H1 (cell line): ENCODE data around the gene TNIK. TPM values are rescaled to one million over a fixed set of nuclear protein-coding genes. Genes with fewer than 3 reads are reported as not detected.

Experiments
- CTCF ChIA-PET: fragments of 300-600 bp; sonication (Branson Sonifier 250); formaldehyde crosslinking; loops from one replicate; lab custom pipeline; 2021; ENCODE audit not compliant: partially characterized antibody; lab: Charles Lee
- POLR2A ChIA-PET: fragments of 300-600 bp; sonication (Branson Sonifier 250); formaldehyde crosslinking; loops from one replicate; lab custom pipeline; 2021; ENCODE audit warnings: inconsistent platforms; ENCODE audit not compliant: partially characterized antibody; lab: Charles Lee
- DNase-seq, 2 experiments: peaks; one replicate each; pipeline versions ENCODE4 v3.0.0 to v3.0.0-alpha.2; 2010 to 2022; ENCODE audit warnings: low spot score in 2 of 2, low read depth in 1 of 2, mixed read lengths in 1 of 2
- FAIRE-seq: peaks from 2 replicates; lab custom pipeline; 2011; peaks lifted over from hg19 to GRCh38; lab: Jason Lieb, UNC
- H2AFZ ChIP-seq: 2 replicates; pipeline ENCODE4 v1.8.1; 2012; ENCODE audit warnings: low read length, inconsistent platforms
- H2AK5ac ChIP-seq: 2 replicates; pipeline ENCODE4 v1.6.1; 2013; ENCODE audit warnings: low read depth, low read length
- H2BK120ac ChIP-seq: replicated peaks from 2 replicates; pipeline ENCODE3; 2013; ENCODE audit warnings: low read depth, low read length, inconsistent platforms
- H2BK12ac ChIP-seq: 2 replicates; pipeline ENCODE4 v1.6.1; 2013; ENCODE audit warnings: low read depth, low read length
- H2BK15ac ChIP-seq: 2 replicates; pipeline ENCODE4 v1.6.1; 2013; ENCODE audit warnings: low read length
- H2BK20ac ChIP-seq: 2 replicates; pipeline ENCODE4 v1.6.1; 2013; ENCODE audit warnings: low read length
- H2BK5ac ChIP-seq: 2 replicates; pipeline ENCODE4 v1.6.1; 2013; ENCODE audit warnings: low read depth, low read length
- H3K14ac ChIP-seq: 2 replicates; pipeline ENCODE4 v1.6.1; 2013; ENCODE audit warnings: inconsistent platforms; ENCODE audit not compliant: insufficient read length
- H3K18ac ChIP-seq: 2 replicates; pipeline ENCODE4 v1.6.1; 2013; ENCODE audit warnings: low read length; ENCODE audit errors: extremely low read depth
- H3K23ac ChIP-seq: 2 replicates; pipeline ENCODE4 v1.6.1; 2013; ENCODE audit warnings: inconsistent platforms; ENCODE audit not compliant: insufficient read length
- H3K23me2 ChIP-seq: 2 replicates; pipeline ENCODE4 v1.6.1; 2013; ENCODE audit warnings: low read depth, low read length
- H3K27ac ChIP-seq: 2 replicates; pipeline ENCODE4 v1.6.1; 2011; ENCODE audit warnings: low read depth, low read length, inconsistent platforms
- H3K27me3 ChIP-seq, 4 experiments: replicated peaks in 1 of 4; 1 replicate in 1 of 4; 2 replicates in 3 of 4; pipeline versions ENCODE4 v1.6.1 to v1.8.1; 2011 to 2013; ENCODE audit warnings: low read length in 3 of 4, mild to moderate bottlenecking in 3 of 4, inconsistent platforms in 2 of 4, mixed read lengths in 2 of 4, moderate library complexity in 1 of 4; ENCODE audit not compliant: control insufficient read depth in 3 of 4, insufficient read depth in 3 of 4; ENCODE audit errors: extremely low read depth in 1 of 4
- H3K36me3 ChIP-seq, 4 experiments: 2 replicates each; pipeline versions ENCODE4 v1.6.1 to v1.8.1; 2011 to 2013; ENCODE audit warnings: mild to moderate bottlenecking in 4 of 4, low read length in 3 of 4, moderate library complexity in 2 of 4, control low read depth in 1 of 4, inconsistent platforms in 1 of 4; ENCODE audit not compliant: insufficient read depth in 4 of 4, control insufficient read depth in 2 of 4
- H3K4ac ChIP-seq: replicated peaks from 2 replicates; pipeline ENCODE3; 2013; ENCODE audit warnings: low read length, low read depth, mixed read lengths, inconsistent platforms; ENCODE audit not compliant: insufficient read length
- H3K4me1 ChIP-seq, 4 experiments: replicated peaks in 1 of 4; 1 replicate in 1 of 4; 2 replicates in 3 of 4; pipeline versions ENCODE4 v1.6.1 to v1.8.1; 2011 to 2013; ENCODE audit warnings: low read length in 3 of 4, inconsistent platforms in 2 of 4, mixed read lengths in 1 of 4; ENCODE audit not compliant: insufficient read depth in 4 of 4, control insufficient read depth in 3 of 4
- H3K4me2 ChIP-seq, 2 experiments: 2 replicates each; pipeline versions ENCODE4 v1.6.1 to v1.8.1; 2011 to 2013; ENCODE audit warnings: low read depth in 2 of 2, low read length in 2 of 2, control low read depth in 1 of 2, inconsistent platforms in 1 of 2, mild to moderate bottlenecking in 1 of 2; ENCODE audit not compliant: insufficient read depth in 1 of 2
- H3K4me3 ChIP-seq, 4 experiments: fragments of 200-600, 300-600 bp in 1 of 4; sonication (generic), shearing (Covaris generic), sonication (Bioruptor Twin) in 1 of 4; 2 replicates each; pipeline versions ENCODE4 v1.5.1 to v1.8.1; 2011 to 2016; ENCODE audit warnings: low read length in 4 of 4, low read depth in 3 of 4, control low read depth in 2 of 4, inconsistent platforms in 2 of 4, mild to moderate bottlenecking in 2 of 4, mixed read lengths in 1 of 4, moderate library complexity in 1 of 4; ENCODE audit not compliant: insufficient read depth in 2 of 4; ENCODE audit errors: extremely low read depth in 1 of 4
- H3K56ac ChIP-seq: replicated peaks from 2 replicates; pipeline ENCODE3; 2013; ENCODE audit warnings: low read depth, mild to moderate bottlenecking, mixed read lengths, low read length, inconsistent platforms; ENCODE audit not compliant: insufficient read length
- H3K79me1 ChIP-seq: 2 replicates; pipeline ENCODE4 v1.6.1; 2013; ENCODE audit warnings: low read depth, low read length, control low read depth
- H3K79me2 ChIP-seq, 2 experiments: 2 replicates each; pipeline versions ENCODE4 v1.6.1 to v1.8.1; 2012 to 2013; ENCODE audit warnings: low read length in 2 of 2, mild to moderate bottlenecking in 2 of 2, inconsistent platforms in 1 of 2; ENCODE audit not compliant: insufficient read depth in 2 of 2, control insufficient read depth in 1 of 2
- H3K9ac ChIP-seq, 4 experiments: replicated peaks in 1 of 4; 1 replicate in 1 of 4; 2 replicates in 3 of 4; pipeline versions ENCODE4 v1.6.1 to v1.8.1; 2011 to 2013; ENCODE audit warnings: low read depth in 3 of 4, low read length in 3 of 4, control low read depth in 2 of 4, mild to moderate bottlenecking in 2 of 4, moderate library complexity in 2 of 4, inconsistent platforms in 1 of 4; ENCODE audit errors: extremely low read depth in 1 of 4
- H3K9me3 ChIP-seq, 2 experiments: 2 replicates each; pipeline versions ENCODE4 v1.6.1 to v1.8.1; 2012 to 2013; ENCODE audit warnings: mild to moderate bottlenecking in 2 of 2, moderate library complexity in 2 of 2, control low read depth in 1 of 2, inconsistent platforms in 1 of 2, low read depth in 1 of 2, low read length in 1 of 2, mixed read lengths in 1 of 2; ENCODE audit not compliant: insufficient read depth in 2 of 2
- H4K20me1 ChIP-seq, 2 experiments: replicated peaks in 1 of 2; 2 replicates each; pipeline versions ENCODE3 to v1.8.1; 2011 to 2013; ENCODE audit warnings: inconsistent platforms in 2 of 2, low read length in 2 of 2, mild to moderate bottlenecking in 1 of 2; ENCODE audit not compliant: insufficient read depth in 2 of 2, control insufficient read depth in 1 of 2
- H4K5ac ChIP-seq: 2 replicates; pipeline ENCODE4 v1.6.1; 2013; ENCODE audit warnings: low read length, low read depth, mixed read lengths, inconsistent platforms; ENCODE audit not compliant: insufficient read length
- H4K8ac ChIP-seq: 2 replicates; pipeline ENCODE4 v1.8.0; 2013; ENCODE audit warnings: mild to moderate bottlenecking, moderate library complexity, low read length, inconsistent platforms; ENCODE audit not compliant: insufficient read depth; ENCODE audit errors: extremely low read depth
- H4K91ac ChIP-seq: replicated peaks from 2 replicates; pipeline ENCODE3; 2013; ENCODE audit warnings: low read length, mixed read lengths, inconsistent platforms; ENCODE audit not compliant: insufficient read length
- CHD1 ChIP-seq: IDR thresholded peaks from 2 replicates; pipeline ENCODE4 v1.6.1; 2012; ENCODE audit warnings: low read depth, low read length, improper control_type of control experiment
- GTF2F1 ChIP-seq: IDR thresholded peaks from 2 replicates; pipeline ENCODE4 v1.6.1; 2012; ENCODE audit warnings: low read depth, low read length, improper control_type of control experiment, borderline replicate concordance
- SIN3A ChIP-seq, 2 experiments: IDR thresholded peaks in 1 of 2; conservative IDR thresholded peaks in 1 of 2; 2 replicates each; pipeline ENCODE4 v1.6.1; 2011 to 2012; ENCODE audit warnings: low read length in 2 of 2, improper control_type of control experiment in 1 of 2, low read depth in 1 of 2, mild to moderate bottlenecking in 1 of 2
- WGBS, 2 experiments: shearing (Covaris generic) in 1 of 2; methylation state at CpG; one replicate each; pipeline versions ENCODE4 v1.1.6 to v1.1.7; 2013 to 2015; ENCODE audit warnings: low lambda C conversion rate in 2 of 2, mixed read lengths in 2 of 2, inconsistent platforms in 1 of 2, low coverage in 1 of 2, missing lambda C conversion rate in 1 of 2; ENCODE audit not compliant: insufficient replicate concordance in 2 of 2, insufficient coverage in 1 of 2, insufficient read length in 1 of 2; ENCODE audit errors: extremely low coverage in 1 of 2, missing lambda C conversion rate in 1 of 2; 5-methylcytosine and 5-hydroxymethylcytosine counted together
- polyA plus RNA-seq, 7 experiments: library from polyadenylated mRNA; depleted of rRNA in 3 of 7; stranded (reverse) in 5 of 7; unstranded in 2 of 7; fragments of >200 nt in 5 of 7; fragments of 200-250 nt in 2 of 7; gene quantifications; 1 replicate in 5 of 7; 2 replicates in 1 of 7; 4 replicates in 1 of 7; pipeline versions ENCODE4 v1.2.1 to v1.2.3, GENCODE V29; 2011 to 2013; ENCODE audit warnings: missing spikeins in 2 of 7, mixed read lengths in 2 of 7
- total RNA-seq: library from RNA; stranded (reverse); fragmentation: NEBNext Ultra II Directional; extraction: Animal tissue kit (Norgen Biotek cat#: 25700); gene quantifications from 2 replicates; pipeline ENCODE4 v1.2.1, GENCODE V29; 2021

TNIK gene
- total and polyA plus RNA-seq, 2 of the 8 experiments (the other 6 are each of a cell fraction or from before 2014, with no cell fraction given): 7.4 to 42.0 TPM

- H2BK12ac ChIP-seq: no peak overlapping the region
- POLR2A ChIA-PET: no interaction called here
- H3K4me2 ChIP-seq: no peak overlapping the region
These were observed 403.7 kb downstream of the TNIK start for GRCh38 chr3:171056528-171056927.

More at GRCh38 chr3:171056528-171056927, 403.7 kb downstream of the TNIK start:
- no peaks in the 10 kb centered on the region for H3K36me3 ChIP-seq
- TF ChIP-seq GTF2F1 (no peak), SIN3A (conservative IDR thresholded peaks at IDR 0.05 in 1 of 2, IDR thresholded peaks at IDR 0.05 in 1 of 2; ENCODE audit: low read depth in 1 of 2, low read length in 2 of 2) (no peak), CHD1 (no peak)
- no peak overlapping the region for H2BK5ac ChIP-seq
- no peak overlapping the region for H2BK120ac ChIP-seq
- no peak overlapping the region for H3K14ac ChIP-seq
- H3K18ac ChIP-seq: no peak overlapping the region
- no peak overlapping the region for H2AFZ ChIP-seq
- H2BK15ac ChIP-seq: no peak overlapping the region
- no peak overlapping the region for H3K56ac ChIP-seq
- peaks cover 0 to 4% (median under 1%) of the 10 kb centered on the region in 4 experiments; a peak in 4 of 7 replicates for H3K4me1 ChIP-seq
- no peak overlapping the region for H3K9ac ChIP-seq
- H3K79me2 ChIP-seq: no peaks in the 10 kb centered on the region
- WGBS, 2 experiments: 88% methylated on average over 5 of the region's 5 CpGs; no CpG with 5 or more reads in 1 of the 2 experiments
- no peaks in the 10 kb centered on the region for H4K20me1 ChIP-seq
- no peaks in the 10 kb centered on the region for H3K27me3 ChIP-seq
- no peak overlapping the region for H3K27ac ChIP-seq
- no peak overlapping the region for H4K8ac ChIP-seq
- H3K4me3 ChIP-seq: no peak overlapping the region
- H3K23ac ChIP-seq: no peak overlapping the region
- FAIRE-seq: no peak
- no peak overlapping the region for H4K5ac ChIP-seq
- no peak overlapping the region for H4K91ac ChIP-seq
- H3K4ac ChIP-seq: no peak overlapping the region
- DNase-seq: no peak
- CTCF ChIA-PET: no interaction called here
- no peaks in the 10 kb centered on the region for H3K9me3 ChIP-seq
- no peak overlapping the region for H2BK20ac ChIP-seq
- no peaks in the 10 kb centered on the region for H3K79me1 ChIP-seq
- H2AK5ac ChIP-seq: no peak overlapping the region
- H3K23me2 ChIP-seq: no peaks in the 10 kb centered on the region
